GM06990 (cell line): ENCODE measurements around the gene PLCG2.
A peak's percentile ranks its signal among the peaks of the same experiment; 100 is the strongest.

Source experiments
- DNase-seq: peaks from one replicate; pipeline ENCODE4 v3.0.0-alpha.2; 2011; ENCODE audit not compliant: insufficient read length; ENCODE audit errors: extremely low read depth
- H3K27me3 ChIP-seq: replicated peaks from 2 replicates; pipeline ENCODE4 v1.6.0; 2011; ENCODE audit warnings: low read length; ENCODE audit not compliant: control insufficient read depth, insufficient read depth
- H3K36me3 ChIP-seq: 2 replicates; pipeline ENCODE4 v1.5.1; 2011; ENCODE audit warnings: low read length; ENCODE audit not compliant: control insufficient read depth, insufficient read depth
- H3K4me3 ChIP-seq: replicated peaks from 2 replicates; pipeline ENCODE4 v1.5.1; 2011; ENCODE audit warnings: low read depth, mild to moderate bottlenecking, control low read depth, low read length
- CTCF ChIP-seq: IDR thresholded peaks from 2 replicates; pipeline ENCODE4 v1.5.1; 2011; ENCODE audit warnings: low read length, control low read depth, mild to moderate bottlenecking, inconsistent platforms; ENCODE audit not compliant: insufficient read depth, poor library complexity, severe bottlenecking

Gene PLCG2

GRCh38 chr16:81815429-81815766 is 36.3 kb downstream of the PLCG2 start:
- Histone ChIP-seq H3K4me3 (0 out of 2 replicates have a peak overlapping the region, but pooled peaks have one; percentile 0), H3K27me3 (no peaks in the 10 kb centered on the region), H3K36me3 (peaks cover 4% of the 10 kb centered on the region; the same call in 1 of the 2 replicates)
- TF ChIP-seq CTCF, result no peak
- peak; percentile 66 for DNase-seq

- Histone ChIP-seq H3K36me3 (peaks cover 4% of the 10 kb centered on the region; the same call in 1 of the 2 replicates), H3K4me3 (no peak overlapping the region), H3K27me3 (no peaks in the 10 kb centered on the region)
- no peak for TF ChIP-seq CTCF
- no peak for DNase-seq
Observed at GRCh38 chr16:81816351-81816750, 37.3 kb downstream of the PLCG2 start.

- DNase-seq, result peak; percentile 74
- peak overlapping the region; percentile 33; the same call in 1 of the 2 replicates for H3K4me3 ChIP-seq
Observed at GRCh38 chr16:81816793-81817210, 37.7 kb downstream of the PLCG2 start.

GRCh38 chr16:81817296-81817695 is 38.2 kb downstream of the PLCG2 start:
- Histone ChIP-seq H3K36me3 (peaks cover 4% of the 10 kb centered on the region; the same call in 1 of the 2 replicates), H3K4me3 (peak overlapping the region; percentile 33; the same call in 1 of the 2 replicates), H3K27me3 (no peaks in the 10 kb centered on the region)
- no peak for DNase-seq
- no peak for TF ChIP-seq CTCF

More at GRCh38 chr16:81816793-81817210, 37.7 kb downstream of the PLCG2 start:
- H3K27me3 ChIP-seq, result no peaks in the 10 kb centered on the region
- peaks cover 4% of the 10 kb centered on the region; the same call in 1 of the 2 replicates for H3K36me3 ChIP-seq
- TF ChIP-seq CTCF, result no peak

- no peaks in the 10 kb centered on the region for H3K27me3 ChIP-seq
- peak overlapping the region; percentile 40 for H3K4me3 ChIP-seq
- H3K36me3 ChIP-seq, result peaks cover 7% of the 10 kb centered on the region; the same call in 1 of the 2 replicates
- DNase-seq, result peak; percentile 72
- no peak for TF ChIP-seq CTCF
Observed at GRCh38 chr16:81817789-81818567, 38.9 kb downstream of the PLCG2 start.
